Stomach smooth muscle (tissue), 2 donors: ENCODE results near the gene CDC42BPA.
"Not testable (repeated sequence)": the region's sequence is repeated elsewhere in the genome, so short reads cannot be mapped to it uniquely, and the experiment has no call there.

Experiments
- H3K27ac ChIP-seq: one replicate; pipeline ENCODE4 v1.7.0; 2013; ENCODE audit warnings: mild to moderate bottlenecking, low read length, inconsistent platforms
- H3K27me3 ChIP-seq, 2 donors: one replicate each; pipeline ENCODE4 v1.7.0; 2013; ENCODE audit warnings: low read length in 2 of 2; ENCODE audit not compliant: insufficient read depth in 2 of 2, control insufficient read depth in 1 of 2
- H3K36me3 ChIP-seq, 2 donors: one replicate each; pipeline ENCODE4 v1.7.0; 2013; ENCODE audit warnings: low read length in 2 of 2; ENCODE audit not compliant: control insufficient read depth in 2 of 2, insufficient read depth in 2 of 2
- H3K4me1 ChIP-seq: one replicate; pipeline ENCODE4 v1.7.0; 2013; ENCODE audit warnings: low read length; ENCODE audit not compliant: control insufficient read depth, insufficient read depth
- H3K4me3 ChIP-seq, 2 donors: one replicate each; pipeline ENCODE4 v1.7.0; 2013; ENCODE audit warnings: low read length in 2 of 2
- H3K9ac ChIP-seq, 2 donors: one replicate each; pipeline ENCODE4 v1.7.0; 2013; ENCODE audit warnings: low read length in 2 of 2, mild to moderate bottlenecking in 1 of 2
- H3K9me3 ChIP-seq, 2 donors: one replicate each; pipeline ENCODE4 v1.7.0; 2013; ENCODE audit warnings: low read length in 2 of 2; ENCODE audit not compliant: control insufficient read depth in 2 of 2
- donor health status: healthy.
- donor health status: Pancreatic carcinoma.

CDC42BPA gene

DNA sequence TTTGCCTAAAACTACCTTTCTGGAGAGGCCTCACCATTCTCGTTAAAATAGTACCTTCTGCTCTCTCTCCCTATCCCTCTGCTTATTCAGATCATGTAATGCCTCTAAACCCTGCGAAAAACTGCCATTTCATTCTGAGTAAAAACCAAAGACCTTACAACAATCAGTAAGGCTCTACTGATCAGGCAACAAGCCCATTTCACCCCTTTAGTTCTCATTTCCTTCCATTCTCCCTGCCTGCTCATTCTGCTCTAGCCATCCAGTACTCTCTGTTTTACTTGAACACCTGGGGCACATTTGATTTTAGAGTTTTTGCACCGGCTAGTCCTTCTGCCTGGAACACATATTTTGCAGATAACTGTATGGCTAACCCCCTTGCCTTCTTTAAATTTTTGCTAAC, 190.4 kb downstream of the CDC42BPA start:
- H3K9me3 ChIP-seq, result no peaks in the 10 kb centered on the region
- no peaks in the 10 kb centered on the region for H3K27me3 ChIP-seq
- H3K4me1 ChIP-seq, result no peaks in the 10 kb centered on the region
- no peak overlapping the region for H3K9ac ChIP-seq
- peaks cover 2 to 10% of the 10 kb centered on the region in 2 donors for H3K36me3 ChIP-seq
- H3K27ac ChIP-seq, result no peak overlapping the region
- H3K4me3 ChIP-seq, result no peak overlapping the region

- no peak overlapping the region for H3K27ac ChIP-seq
- H3K4me1 ChIP-seq, result no peaks in the 10 kb centered on the region
- no peaks in the 10 kb centered on the region for H3K27me3 ChIP-seq
- H3K4me3 ChIP-seq, result no peak overlapping the region
- peaks cover 2 to 10% of the 10 kb centered on the region in 2 donors for H3K36me3 ChIP-seq
- H3K9me3 ChIP-seq, result no peaks in the 10 kb centered on the region
- no peak overlapping the region for H3K9ac ChIP-seq
Observed at GRCh38 chr1:227125929-227126545, 192.3 kb downstream of the CDC42BPA start.

DNA sequence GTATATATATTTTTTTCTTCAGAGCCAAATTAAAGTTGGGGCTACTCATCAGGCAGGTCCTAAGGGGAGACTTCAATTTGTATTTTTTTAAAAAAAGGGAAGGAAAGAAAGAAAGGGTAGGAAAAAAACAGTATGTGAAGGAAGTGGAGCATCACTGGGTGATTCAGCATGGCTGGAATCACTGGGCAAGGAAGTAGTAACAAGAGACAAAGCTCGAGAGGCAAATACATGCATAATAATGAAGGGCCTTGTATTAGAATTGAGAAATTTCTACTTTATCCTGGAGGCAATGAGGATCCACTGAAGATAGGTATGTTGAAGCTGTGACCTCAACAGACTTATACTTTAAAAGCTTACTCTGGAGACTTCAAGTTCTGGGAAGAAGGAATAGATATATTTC, 193.8 kb downstream of the CDC42BPA start:
- H3K27ac ChIP-seq, result no peak overlapping the region
- no peaks in the 10 kb centered on the region for H3K4me1 ChIP-seq
- H3K4me3 ChIP-seq, result no peak overlapping the region
- H3K9me3 ChIP-seq, result no peaks in the 10 kb centered on the region
- no peaks in the 10 kb centered on the region for H3K27me3 ChIP-seq
- H3K9ac ChIP-seq, result no peak overlapping the region
- peaks cover 2 to 10% of the 10 kb centered on the region in 2 donors for H3K36me3 ChIP-seq

- Histone ChIP-seq H3K9me3 (no peaks in the 10 kb centered on the region), H3K9ac (no peak overlapping the region), H3K27me3 (no peaks in the 10 kb centered on the region), H3K27ac (no peak overlapping the region), H3K4me3 (no peak overlapping the region), H3K36me3 (no peaks in the 10 kb centered on the region), H3K4me1 (no peaks in the 10 kb centered on the region)
Observed at GRCh38 chr1:227120826-227121225, 197.5 kb downstream of the CDC42BPA start.

GRCh38 chr1:227112538-227112937, 205.8 kb downstream of the CDC42BPA start:
- Histone ChIP-seq H3K4me1 (no peaks in the 10 kb centered on the region), H3K4me3 (no peak overlapping the region), H3K9ac (no peak overlapping the region), H3K9me3 (no peaks in the 10 kb centered on the region), H3K27ac (no peak overlapping the region), H3K27me3 (no peaks in the 10 kb centered on the region), H3K36me3 (peaks cover 0 to 5% of the 10 kb centered on the region in 2 donors)

DNA sequence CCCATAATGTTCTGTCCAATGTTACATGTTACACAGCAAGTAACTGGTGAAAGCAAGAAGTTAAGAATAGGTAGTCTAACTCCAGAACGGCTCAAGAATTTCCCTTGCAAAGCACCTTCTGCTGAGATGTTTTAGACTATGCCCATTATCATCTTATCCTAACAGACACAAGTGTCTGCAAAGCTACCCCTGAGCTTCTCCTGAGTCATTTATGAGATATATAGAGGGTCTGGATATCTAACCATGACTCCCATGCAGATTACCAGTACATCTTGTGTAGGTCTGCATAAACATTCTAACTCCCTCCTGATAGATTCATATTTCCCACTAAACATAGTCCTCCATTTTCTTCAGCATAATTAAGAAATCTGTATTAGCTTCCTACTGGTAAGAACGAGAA, 206.5 kb downstream of the CDC42BPA start:
- H3K27ac ChIP-seq, result no peak overlapping the region
- H3K36me3 ChIP-seq, result peaks cover 0 to 7% of the 10 kb centered on the region in 2 donors
- no peaks in the 10 kb centered on the region for H3K27me3 ChIP-seq
- no peak overlapping the region for H3K4me3 ChIP-seq
- H3K4me1 ChIP-seq, result no peaks in the 10 kb centered on the region
- no peak overlapping the region for H3K9ac ChIP-seq
- no peaks in the 10 kb centered on the region for H3K9me3 ChIP-seq

DNA sequence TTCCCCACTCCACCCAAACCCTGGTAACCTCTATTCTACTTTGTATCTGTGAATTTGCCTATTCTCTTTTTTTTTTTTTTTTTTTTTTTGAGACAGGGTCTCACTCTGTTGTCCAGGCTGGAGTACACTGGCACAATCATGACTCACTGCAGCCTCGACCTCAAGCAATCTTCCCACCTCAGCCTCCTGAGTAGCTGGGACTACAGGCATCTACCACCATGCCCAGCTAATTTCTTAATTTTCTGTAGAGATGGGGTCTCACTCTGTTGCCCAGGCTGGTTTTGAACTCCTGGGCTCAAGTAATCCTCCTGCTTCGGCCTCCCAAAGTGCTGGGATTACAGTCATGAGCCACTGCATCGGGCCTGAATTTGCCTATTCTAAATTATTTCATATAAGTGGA, 213.0 kb downstream of the CDC42BPA start:
- H3K9ac ChIP-seq, H3K4me3 ChIP-seq, H3K27me3 ChIP-seq, H3K4me1 ChIP-seq, H3K27ac ChIP-seq, H3K36me3 ChIP-seq, H3K9me3 ChIP-seq: not testable (repeated sequence)

DNA sequence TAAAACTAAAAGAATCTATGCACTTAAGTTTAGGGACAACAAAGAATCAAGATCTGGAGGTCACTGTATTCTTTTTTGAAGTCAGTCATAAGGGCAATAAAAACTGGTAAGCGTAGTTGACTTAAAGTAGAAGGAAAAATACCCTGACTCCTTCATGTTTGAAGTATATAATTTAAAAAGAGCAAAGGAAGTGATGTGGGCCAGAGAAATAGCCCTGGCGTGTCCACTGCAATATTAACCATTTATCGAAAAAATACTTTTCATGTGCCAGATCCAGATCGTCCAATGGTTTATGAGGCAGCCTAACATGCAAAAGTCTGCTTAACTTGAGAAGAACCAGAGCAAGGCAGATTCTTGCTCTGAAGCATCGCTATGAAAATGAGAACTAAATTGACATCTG, 216.2 kb downstream of the CDC42BPA start:
- Histone ChIP-seq H3K27me3 (no peaks in the 10 kb centered on the region), H3K4me1 (no peaks in the 10 kb centered on the region), H3K9me3 (no peaks in the 10 kb centered on the region), H3K4me3 (no peak overlapping the region), H3K27ac (no peak overlapping the region), H3K9ac (no peak overlapping the region), H3K36me3 (peaks cover 5 to 20% of the 10 kb centered on the region in 2 donors)

DNA sequence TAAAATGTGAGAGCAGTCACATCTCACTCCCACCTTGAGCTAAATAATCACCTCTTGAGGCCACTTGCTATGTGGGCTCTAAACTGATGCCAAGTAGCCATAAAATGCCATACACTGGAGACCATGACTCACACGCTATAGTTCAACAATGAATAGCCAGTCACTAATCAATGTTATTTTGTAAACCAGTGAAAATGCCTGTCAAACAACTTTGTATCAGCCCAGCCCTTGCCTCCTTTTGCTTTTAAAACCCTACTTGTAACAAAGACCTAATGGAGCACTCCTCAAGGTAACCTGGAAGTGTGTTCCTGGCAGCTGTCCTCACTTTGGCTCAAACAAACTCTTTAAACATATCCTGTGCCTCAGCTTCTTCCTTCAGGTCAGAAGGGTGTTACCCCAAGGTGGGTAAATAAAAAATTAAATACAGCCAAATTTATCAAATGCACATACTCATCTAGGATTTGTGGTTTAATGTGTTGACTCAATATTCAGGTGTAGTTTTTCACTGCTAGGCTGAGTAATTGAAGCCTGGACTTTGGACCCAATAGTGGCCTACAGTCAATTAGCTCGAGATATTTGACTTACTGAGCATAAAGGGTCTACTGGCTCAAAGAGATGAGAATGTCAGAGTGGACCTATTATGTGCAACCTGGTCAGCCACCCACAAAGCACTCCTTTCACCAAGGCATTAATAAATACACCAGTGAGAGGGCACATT, 223.9 kb downstream of the CDC42BPA start:
- no peaks in the 10 kb centered on the region for H3K27me3 ChIP-seq
- no peak overlapping the region for H3K27ac ChIP-seq
- no peak overlapping the region for H3K4me3 ChIP-seq
- no peak overlapping the region for H3K9ac ChIP-seq
- H3K36me3 ChIP-seq, result peaks cover 5 to 21% of the 10 kb centered on the region in 2 donors
- H3K9me3 ChIP-seq, result no peaks in the 10 kb centered on the region
- H3K4me1 ChIP-seq, result no peaks in the 10 kb centered on the region

DNA sequence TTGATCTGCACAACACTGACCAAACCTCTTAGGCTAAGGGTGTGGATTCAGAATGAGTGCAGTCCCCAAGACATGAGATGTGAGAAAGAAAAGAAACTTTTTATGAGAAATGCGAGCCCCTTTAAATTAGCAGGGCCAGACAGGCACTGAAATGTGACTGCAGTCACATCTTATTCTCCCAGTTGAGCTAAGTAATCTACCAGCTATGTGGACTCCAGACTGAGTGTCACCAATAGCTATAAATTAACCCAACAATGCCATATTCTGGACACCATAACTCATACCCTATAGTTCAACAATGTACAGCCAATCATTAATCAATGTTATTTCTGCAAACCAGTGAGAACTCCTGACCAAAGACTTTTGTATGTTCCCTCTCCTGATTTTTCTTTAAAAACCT, 225.0 kb downstream of the CDC42BPA start:
- Histone ChIP-seq H3K9me3 (no peaks in the 10 kb centered on the region), H3K4me3 (no peak overlapping the region), H3K4me1 (no peaks in the 10 kb centered on the region), H3K36me3 (peaks cover 5 to 11% of the 10 kb centered on the region in 2 donors), H3K9ac (no peak overlapping the region), H3K27ac (no peak overlapping the region), H3K27me3 (no peaks in the 10 kb centered on the region)

GRCh38 chr1:227092069-227092468, 226.2 kb downstream of the CDC42BPA start:
- peaks cover 5% of the 10 kb centered on the region in 2 donors for H3K36me3 ChIP-seq
- no peak overlapping the region for H3K9ac ChIP-seq
- H3K4me1 ChIP-seq, result no peaks in the 10 kb centered on the region
- no peaks in the 10 kb centered on the region for H3K27me3 ChIP-seq
- H3K27ac ChIP-seq, result no peak overlapping the region
- H3K9me3 ChIP-seq, result no peaks in the 10 kb centered on the region
- H3K4me3 ChIP-seq, result no peak overlapping the region
